ENCODE measurements around the gene PPP6R2.

The PPP6R2 gene

DNA sequence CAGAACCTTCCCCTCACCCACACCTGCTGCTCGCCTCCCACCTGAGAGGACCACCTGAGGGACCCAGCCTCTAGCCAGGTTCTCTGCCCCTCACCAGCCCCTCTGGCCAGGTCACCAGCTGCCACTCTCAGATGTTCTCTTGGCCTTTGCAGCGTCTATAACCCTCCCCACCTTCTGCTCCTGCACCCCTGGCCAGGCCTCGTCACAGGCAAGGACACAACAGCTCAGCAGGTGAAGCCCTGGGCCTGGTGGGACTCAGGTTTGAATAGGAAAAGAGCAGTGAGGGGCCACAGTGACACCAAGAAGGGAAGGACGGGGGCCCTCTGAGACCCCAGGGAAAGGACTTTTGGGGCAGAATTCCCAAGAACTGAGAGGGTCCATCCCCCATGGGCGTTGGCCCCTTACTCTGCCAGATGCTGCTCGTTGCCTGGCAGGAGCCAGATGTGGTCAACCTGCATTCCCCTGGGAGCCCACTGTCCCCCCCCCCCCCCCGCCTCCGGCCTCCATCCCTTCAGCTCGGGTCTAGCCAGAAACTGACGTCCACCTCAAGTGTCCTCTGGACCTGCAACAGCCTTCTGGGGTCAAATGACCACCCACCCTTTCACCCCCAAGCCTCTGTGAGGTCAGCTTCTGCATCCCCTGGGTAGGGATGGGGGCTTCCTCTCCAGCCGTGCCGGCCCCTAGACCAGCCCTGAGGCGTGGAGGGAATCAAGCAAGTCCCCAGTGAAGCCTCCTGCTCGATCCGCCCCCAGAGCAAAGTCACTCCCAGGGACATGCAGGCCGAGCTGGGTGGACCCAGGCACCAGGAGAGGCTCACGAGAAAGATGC is 103.0 kb downstream of the PPP6R2 start:
- Histone ChIP-seq H3K36me3 (ENCODE audit: control insufficient read depth, low read length) (peaks cover 77% of the 10 kb centered on the region), H3K4me3 (ENCODE audit: low read length) (no peak overlapping the region), H3K9me2 (replicated peaks; ENCODE audit: control insufficient read depth, low read length) (no peaks in the 10 kb centered on the region), H3K4me2 (ENCODE audit: low read length) (no peak overlapping the region), H3K79me2 (ENCODE audit: control insufficient read depth, low read length) (peaks cover 17% of the 10 kb centered on the region), H3K27me3 (ENCODE audit: control insufficient read depth, low read length) (no peaks in the 10 kb centered on the region), H4K20me1 (ENCODE audit: control insufficient read depth, insufficient read depth, low read depth, low read length) (no peaks in the 10 kb centered on the region; the same call in 1 of the 2 replicates), H3F3A (ENCODE audit: control insufficient read depth, insufficient read depth) (peaks cover 44% of the 10 kb centered on the region), H3K27ac (ENCODE audit: low read depth, low read length) (peak overlapping the region; percentile 35; the same call in 1 of the 2 replicates), H3K4me1 (ENCODE audit: control insufficient read depth, low read length) (peaks cover 37% of the 10 kb centered on the region), H3K9me3 (ENCODE audit: control insufficient read depth, insufficient read depth, low read length) (no peaks in the 10 kb centered on the region)
- no peak for TF ChIP-seq EZH2phosphoT487 (IDR thresholded peaks at IDR 0.05; ENCODE audit: borderline replicate concordance, low read length)
- TF ChIP-seq, protein P1, sequence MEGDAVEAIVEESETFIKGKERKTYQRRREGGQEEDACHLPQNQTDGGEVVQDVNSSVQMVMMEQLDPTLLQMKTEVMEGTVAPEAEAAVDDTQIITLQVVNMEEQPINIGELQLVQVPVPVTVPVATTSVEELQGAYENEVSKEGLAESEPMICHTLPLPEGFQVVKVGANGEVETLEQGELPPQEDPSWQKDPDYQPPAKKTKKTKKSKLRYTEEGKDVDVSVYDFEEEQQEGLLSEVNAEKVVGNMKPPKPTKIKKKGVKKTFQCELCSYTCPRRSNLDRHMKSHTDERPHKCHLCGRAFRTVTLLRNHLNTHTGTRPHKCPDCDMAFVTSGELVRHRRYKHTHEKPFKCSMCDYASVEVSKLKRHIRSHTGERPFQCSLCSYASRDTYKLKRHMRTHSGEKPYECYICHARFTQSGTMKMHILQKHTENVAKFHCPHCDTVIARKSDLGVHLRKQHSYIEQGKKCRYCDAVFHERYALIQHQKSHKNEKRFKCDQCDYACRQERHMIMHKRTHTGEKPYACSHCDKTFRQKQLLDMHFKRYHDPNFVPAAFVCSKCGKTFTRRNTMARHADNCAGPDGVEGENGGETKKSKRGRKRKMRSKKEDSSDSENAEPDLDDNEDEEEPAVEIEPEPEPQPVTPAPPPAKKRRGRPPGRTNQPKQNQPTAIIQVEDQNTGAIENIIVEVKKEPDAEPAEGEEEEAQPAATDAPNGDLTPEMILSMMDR (IDR thresholded peaks at IDR 0.05; ENCODE audit: low read depth, low read length, poor library complexity, severe bottlenecking) = no peak

DNA sequence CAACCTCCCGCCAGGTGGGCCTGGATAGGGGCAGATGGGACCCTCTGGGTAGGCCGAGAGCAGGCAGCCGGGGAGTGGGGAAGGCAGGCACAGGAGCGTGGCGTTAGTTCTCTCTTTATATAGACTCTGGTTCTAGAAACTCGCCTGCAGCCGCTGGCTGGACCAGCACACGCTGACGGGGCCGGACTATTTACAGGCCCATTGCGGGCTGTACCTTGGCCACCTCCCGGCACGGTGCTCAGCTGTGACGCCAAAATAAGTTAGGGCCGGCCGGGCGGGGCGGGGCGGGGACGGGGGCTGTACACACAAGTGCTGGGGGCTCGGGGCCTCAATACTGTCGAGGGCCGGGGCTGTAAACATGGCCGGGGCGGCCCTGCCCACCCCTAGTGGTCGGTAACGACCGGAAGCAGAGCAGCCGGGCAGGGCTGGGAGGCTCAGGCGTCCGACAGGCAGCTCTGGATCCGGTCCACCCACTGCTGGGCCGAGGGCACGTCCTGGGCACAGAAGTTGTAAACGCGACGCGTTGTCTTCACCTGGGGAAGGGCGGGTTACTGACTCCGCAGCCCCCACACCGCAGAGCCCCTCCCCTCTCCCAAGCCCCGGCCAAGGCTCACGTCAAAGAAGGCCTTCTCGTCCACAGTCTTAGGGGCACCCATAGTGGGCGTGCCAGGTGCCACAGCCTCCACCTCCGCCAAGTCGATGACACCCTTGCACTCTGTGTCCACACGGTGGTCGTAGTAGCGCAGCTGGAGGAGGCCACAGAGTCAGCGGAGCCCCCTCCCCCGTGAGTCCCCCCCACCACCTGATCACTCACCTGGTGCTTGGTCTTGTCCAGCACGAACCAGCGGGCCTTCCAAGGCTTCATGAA is 103.8 kb downstream of the PPP6R2 start:
- no peak overlapping the region for H3K4me3 ChIP-seq (ENCODE audit: low read length)
- peaks cover 20% of the 10 kb centered on the region for H3K79me2 ChIP-seq (ENCODE audit: control insufficient read depth, low read length)
- TF ChIP-seq EZH2phosphoT487 (IDR thresholded peaks at IDR 0.05; ENCODE audit: borderline replicate concordance, low read length) = no peak
- TF ChIP-seq, protein P1 (IDR thresholded peaks at IDR 0.05; ENCODE audit: low read depth, low read length, poor library complexity, severe bottlenecking) = no peak
- H3K36me3 ChIP-seq (ENCODE audit: control insufficient read depth, low read length) = peaks cover 81% of the 10 kb centered on the region
- no peak overlapping the region for H3K4me2 ChIP-seq (ENCODE audit: low read length)
- H3K9me3 ChIP-seq (ENCODE audit: control insufficient read depth, insufficient read depth, low read length) = no peaks in the 10 kb centered on the region
- peaks cover 49% of the 10 kb centered on the region for H3F3A ChIP-seq (ENCODE audit: control insufficient read depth, insufficient read depth)
- no peaks in the 10 kb centered on the region for H3K27me3 ChIP-seq (ENCODE audit: control insufficient read depth, low read length)
- no peaks in the 10 kb centered on the region; the same call in 1 of the 2 replicates for H4K20me1 ChIP-seq (ENCODE audit: control insufficient read depth, insufficient read depth, low read depth, low read length)
- H3K4me1 ChIP-seq (ENCODE audit: control insufficient read depth, low read length) = peaks cover 45% of the 10 kb centered on the region
- H3K9me2 ChIP-seq (replicated peaks; ENCODE audit: control insufficient read depth, low read length) = no peaks in the 10 kb centered on the region
- H3K27ac ChIP-seq (ENCODE audit: low read depth, low read length) = no peak overlapping the region

DNA sequence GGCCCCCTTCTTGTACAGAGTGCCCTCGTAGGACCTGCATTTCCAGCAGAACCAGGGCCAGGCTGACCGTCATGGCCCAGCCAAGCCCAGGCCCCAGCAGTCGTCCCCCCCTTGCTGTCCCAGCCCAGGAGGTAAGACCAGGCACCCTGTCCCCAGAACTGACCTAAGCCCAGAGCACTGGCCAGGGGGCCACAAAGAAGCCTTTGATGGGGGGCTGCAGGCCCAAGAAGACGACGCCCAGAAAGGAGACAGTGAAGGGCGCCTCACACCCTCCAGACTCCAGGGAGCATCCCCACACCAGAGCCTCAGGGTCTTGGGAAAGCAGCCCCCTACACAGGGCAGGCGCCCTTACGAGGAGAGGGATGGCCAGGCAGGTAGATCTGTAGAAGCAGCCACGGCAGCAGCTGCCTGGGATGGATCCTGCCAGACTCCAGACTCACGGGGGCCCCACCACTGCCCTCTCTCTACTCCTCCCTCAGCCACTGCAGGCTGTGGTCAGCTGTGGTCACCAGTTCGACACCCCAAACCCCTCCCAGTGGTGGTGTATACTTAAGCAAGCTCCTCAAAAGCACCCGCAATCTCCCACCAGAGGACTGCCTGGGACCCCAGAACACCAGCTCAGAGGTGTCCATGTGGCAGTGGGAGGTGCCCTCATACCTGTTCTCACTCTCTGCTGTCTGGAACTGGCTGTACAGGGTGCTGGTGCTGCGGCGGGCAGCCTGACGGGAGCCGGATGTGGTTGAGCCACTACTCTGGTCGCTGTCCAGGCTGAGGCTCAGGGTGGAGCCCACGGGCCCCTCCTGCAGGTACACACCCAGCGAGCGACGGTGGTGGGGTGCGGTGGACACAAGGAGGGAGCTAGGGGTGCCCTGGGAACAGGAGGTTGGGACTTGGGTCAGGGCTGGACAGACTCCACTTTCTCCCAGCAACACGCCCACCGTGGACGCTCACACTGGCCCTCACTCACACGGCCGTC is 104.7 kb downstream of the PPP6R2 start:
- Histone ChIP-seq H3K27ac (ENCODE audit: low read depth, low read length) (no peak overlapping the region), H3K9me3 (ENCODE audit: control insufficient read depth, insufficient read depth, low read length) (no peaks in the 10 kb centered on the region), H3F3A (ENCODE audit: control insufficient read depth, insufficient read depth) (peaks cover 57% of the 10 kb centered on the region), H3K4me1 (ENCODE audit: control insufficient read depth, low read length) (peaks cover 54% of the 10 kb centered on the region), H3K36me3 (ENCODE audit: control insufficient read depth, low read length) (peaks cover 88% of the 10 kb centered on the region), H3K79me2 (ENCODE audit: control insufficient read depth, low read length) (peaks cover 24% of the 10 kb centered on the region), H3K4me2 (ENCODE audit: low read length) (no peak overlapping the region), H3K9me2 (replicated peaks; ENCODE audit: control insufficient read depth, low read length) (no peaks in the 10 kb centered on the region), H3K27me3 (ENCODE audit: control insufficient read depth, low read length) (no peaks in the 10 kb centered on the region), H4K20me1 (ENCODE audit: control insufficient read depth, insufficient read depth, low read depth, low read length) (no peaks in the 10 kb centered on the region; the same call in 1 of the 2 replicates), H3K4me3 (ENCODE audit: low read length) (no peak overlapping the region)
- TF ChIP-seq, protein P1 (IDR thresholded peaks at IDR 0.05; ENCODE audit: low read depth, low read length, poor library complexity, severe bottlenecking) = no peak
- no peak for TF ChIP-seq EZH2phosphoT487 (IDR thresholded peaks at IDR 0.05; ENCODE audit: borderline replicate concordance, low read length)

All from DOHH2 (cell line).